Suprapubic skin (tissue), 4 donors: ENCODE data around the gene PHF23.

ENCODE experiments used
- EP300 ChIP-seq: sonication (generic); formaldehyde crosslinking; IDR thresholded peaks from one replicate; pipeline ENCODE4 v1.6.1; 2017; ENCODE audit warnings: antibody characterized with exemption
- POLR2A ChIP-seq, 2 donors: fragments of 450-650 bp; IDR thresholded peaks; one replicate each; pipeline ENCODE4 v1.6.1; 2017; ENCODE audit warnings: antibody characterized with exemption in 2 of 2, mild to moderate bottlenecking in 2 of 2, moderate library complexity in 2 of 2
- POLR2AphosphoS5 ChIP-seq, 3 donors: sonication (generic); formaldehyde crosslinking; IDR thresholded peaks; one replicate each; pipeline ENCODE4 v1.6.1; 2017; ENCODE audit warnings: antibody characterized with exemption in 3 of 3
- TF ChIP-seq, protein P1 (sequence below), 2 donors: fragments of 200-600 bp in 1 of 2; fragments of 450-650 bp in 1 of 2; sonication (generic) in 1 of 2; IDR thresholded peaks; one replicate each; pipeline ENCODE4 v1.5.1; 2016 to 2019; ENCODE audit warnings: antibody characterized with exemption in 2 of 2, mild to moderate bottlenecking in 1 of 2, moderate library complexity in 1 of 2

DNA sequence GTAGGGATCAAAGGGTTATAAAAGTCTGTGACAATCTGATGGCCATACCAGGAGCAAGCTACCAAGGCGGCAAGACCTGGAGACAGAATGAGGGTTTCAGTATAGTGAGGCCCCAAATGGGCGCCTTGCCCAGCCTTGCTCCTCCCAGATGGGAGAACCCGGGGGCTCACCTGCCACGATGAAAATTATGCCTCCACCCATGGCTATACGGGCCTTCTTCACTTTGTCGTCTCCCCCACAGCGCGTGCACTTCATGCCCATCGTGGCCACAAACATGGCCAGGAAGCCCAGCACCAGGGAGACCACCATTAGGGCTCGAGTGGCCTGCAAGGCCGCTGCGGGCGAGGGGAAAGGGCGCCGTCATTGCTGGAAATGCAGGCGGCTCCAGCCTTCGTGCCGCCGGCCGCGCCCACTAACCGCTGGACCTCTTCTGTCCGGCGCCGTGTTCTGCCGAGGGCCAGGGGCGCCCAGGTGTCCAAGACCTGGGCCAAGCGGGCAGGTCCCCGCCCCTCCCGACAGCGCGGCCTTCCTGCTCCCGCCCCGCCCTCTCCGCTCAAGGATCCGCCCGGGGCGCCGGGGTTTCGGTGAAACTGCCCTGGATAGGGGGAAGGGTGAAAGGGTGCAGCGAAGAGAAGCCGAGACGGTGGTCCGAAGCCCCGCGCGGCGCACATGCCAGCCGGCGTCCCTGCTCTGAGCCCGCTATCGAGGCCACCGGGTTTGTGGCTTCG is 21.6 kb upstream of the PHF23 start:
- TF ChIP-seq, protein P1, sequence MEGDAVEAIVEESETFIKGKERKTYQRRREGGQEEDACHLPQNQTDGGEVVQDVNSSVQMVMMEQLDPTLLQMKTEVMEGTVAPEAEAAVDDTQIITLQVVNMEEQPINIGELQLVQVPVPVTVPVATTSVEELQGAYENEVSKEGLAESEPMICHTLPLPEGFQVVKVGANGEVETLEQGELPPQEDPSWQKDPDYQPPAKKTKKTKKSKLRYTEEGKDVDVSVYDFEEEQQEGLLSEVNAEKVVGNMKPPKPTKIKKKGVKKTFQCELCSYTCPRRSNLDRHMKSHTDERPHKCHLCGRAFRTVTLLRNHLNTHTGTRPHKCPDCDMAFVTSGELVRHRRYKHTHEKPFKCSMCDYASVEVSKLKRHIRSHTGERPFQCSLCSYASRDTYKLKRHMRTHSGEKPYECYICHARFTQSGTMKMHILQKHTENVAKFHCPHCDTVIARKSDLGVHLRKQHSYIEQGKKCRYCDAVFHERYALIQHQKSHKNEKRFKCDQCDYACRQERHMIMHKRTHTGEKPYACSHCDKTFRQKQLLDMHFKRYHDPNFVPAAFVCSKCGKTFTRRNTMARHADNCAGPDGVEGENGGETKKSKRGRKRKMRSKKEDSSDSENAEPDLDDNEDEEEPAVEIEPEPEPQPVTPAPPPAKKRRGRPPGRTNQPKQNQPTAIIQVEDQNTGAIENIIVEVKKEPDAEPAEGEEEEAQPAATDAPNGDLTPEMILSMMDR (IDR thresholded peaks at IDR 0.05), result no peak
- no peak for TF ChIP-seq POLR2A (IDR thresholded peaks at IDR 0.05)
- TF ChIP-seq POLR2AphosphoS5 (IDR thresholded peaks at IDR 0.05), result no peak
- no peak for TF ChIP-seq EP300
